Measurements from ENCODE around the gene TFAP2E. TPM values are rescaled to one million over a fixed set of nuclear protein-coding genes. Genes with fewer than 3 reads are reported as not detected.

The TFAP2E gene
- 1 to 10 TPM; 1.1 to 7.3 (median 2.0) TPM for total RNA-seq

DNA sequence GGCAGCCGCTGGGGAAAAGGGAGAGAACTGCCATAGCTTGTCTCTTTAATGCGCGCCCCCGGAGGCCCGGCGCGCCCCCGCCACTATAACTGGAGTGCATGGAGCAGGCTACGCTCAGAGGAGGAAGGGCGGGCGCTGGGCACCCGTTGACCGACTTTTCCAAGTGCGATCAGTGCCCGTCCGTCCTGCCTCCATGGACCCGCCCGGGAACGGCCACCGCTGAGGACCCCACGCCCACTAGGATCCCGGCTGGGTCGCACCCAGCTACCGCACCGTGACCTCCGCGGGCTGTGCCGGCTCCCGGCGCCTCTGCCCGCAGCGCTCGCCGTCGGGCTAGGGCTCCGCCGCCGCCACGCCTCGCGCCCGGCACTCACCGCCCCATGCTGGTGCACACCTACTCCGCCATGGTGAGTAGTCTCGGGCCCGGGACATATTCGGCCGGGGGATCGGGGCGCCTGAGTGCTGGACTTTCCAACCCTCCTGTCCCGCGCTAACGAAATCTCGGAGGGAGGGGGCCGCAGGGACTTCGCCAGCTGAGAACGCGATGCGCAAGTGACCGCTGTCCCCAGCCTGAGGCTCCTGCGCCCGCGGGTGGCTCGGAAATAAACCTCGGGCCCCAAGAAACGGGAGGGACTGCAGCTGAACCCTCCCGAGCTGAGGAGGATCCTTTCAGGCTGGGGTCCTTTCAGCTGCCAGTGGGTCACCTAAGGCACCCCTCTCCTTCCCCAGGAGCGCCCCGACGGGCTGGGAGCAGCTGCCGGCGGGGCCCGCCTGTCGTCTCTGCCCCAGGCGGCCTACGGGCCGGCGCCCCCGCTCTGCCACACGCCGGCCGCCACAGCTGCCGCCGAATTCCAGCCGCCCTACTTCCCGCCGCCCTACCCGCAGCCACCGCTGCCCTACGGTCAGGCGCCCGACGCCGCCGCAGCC, at the start of gene TFAP2E:
TSS of gene TFAP2E (plus strand) at position 117 of the 927 bp plus-strand sequence. CDS start at position 381, 264 bp downstream.
- H3K36me3 ChIP-seq = no peaks in the 10 kb centered on the region
- no peaks in the 10 kb centered on the region for H3K9me3 ChIP-seq
- H3K4me1 ChIP-seq = peaks cover 14 to 59% (median 42%) of the 10 kb centered on the region in 4 donors
- TF ChIP-seq POLR2A (IDR thresholded peaks at IDR 0.05) (peak in 2 of 4 donors; percentile 35 to 68), POLR2AphosphoS5 (IDR thresholded peaks at IDR 0.05) (peak in 1 of 2 donors; percentile 27), EP300 (IDR thresholded peaks at IDR 0.05) (no peak)
- TF ChIP-seq, protein P1, sequence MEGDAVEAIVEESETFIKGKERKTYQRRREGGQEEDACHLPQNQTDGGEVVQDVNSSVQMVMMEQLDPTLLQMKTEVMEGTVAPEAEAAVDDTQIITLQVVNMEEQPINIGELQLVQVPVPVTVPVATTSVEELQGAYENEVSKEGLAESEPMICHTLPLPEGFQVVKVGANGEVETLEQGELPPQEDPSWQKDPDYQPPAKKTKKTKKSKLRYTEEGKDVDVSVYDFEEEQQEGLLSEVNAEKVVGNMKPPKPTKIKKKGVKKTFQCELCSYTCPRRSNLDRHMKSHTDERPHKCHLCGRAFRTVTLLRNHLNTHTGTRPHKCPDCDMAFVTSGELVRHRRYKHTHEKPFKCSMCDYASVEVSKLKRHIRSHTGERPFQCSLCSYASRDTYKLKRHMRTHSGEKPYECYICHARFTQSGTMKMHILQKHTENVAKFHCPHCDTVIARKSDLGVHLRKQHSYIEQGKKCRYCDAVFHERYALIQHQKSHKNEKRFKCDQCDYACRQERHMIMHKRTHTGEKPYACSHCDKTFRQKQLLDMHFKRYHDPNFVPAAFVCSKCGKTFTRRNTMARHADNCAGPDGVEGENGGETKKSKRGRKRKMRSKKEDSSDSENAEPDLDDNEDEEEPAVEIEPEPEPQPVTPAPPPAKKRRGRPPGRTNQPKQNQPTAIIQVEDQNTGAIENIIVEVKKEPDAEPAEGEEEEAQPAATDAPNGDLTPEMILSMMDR (IDR thresholded peaks at IDR 0.05) = peak in 1 of 6 experiments; percentile 19
- H3K4me3 ChIP-seq = peak within 1 kb of the TSS; percentile 22 to 61 (median 56)
- H3K27me3 ChIP-seq = peaks cover 0 to 15% (median 4%) of the 10 kb centered on the region in 4 donors
- H3K27ac ChIP-seq = peak within 1 kb of the TSS in 1 of 4 donors; percentile 14
- 24 to 30% methylated on average over 31 to 87 of the region's 95 CpGs for WGBS, 2 donors
- ATAC-seq (ENCODE audit: low FRiP score in 2 of 2) (peak; percentile 42 to 64), DNase-seq (peak; percentile 73 to 93)

DNA sequence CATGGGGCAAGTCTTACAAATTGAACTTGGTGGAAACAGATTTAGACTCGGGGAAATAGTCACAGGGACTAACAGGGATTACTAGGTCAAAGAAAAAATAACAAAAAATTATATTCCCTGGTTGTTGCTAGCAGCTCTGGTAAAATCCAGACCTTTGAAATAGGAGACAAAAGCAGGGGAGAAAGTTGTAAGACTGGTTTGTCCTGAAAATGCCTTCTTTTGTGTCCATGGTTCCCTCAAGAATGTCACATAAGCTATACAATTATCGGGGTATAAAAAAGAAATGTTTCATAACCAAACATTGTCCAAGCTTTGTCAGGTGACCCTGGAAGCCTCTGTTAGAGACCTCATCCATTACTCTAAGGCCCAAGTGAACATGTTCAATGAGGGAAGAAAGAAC, 49.0 kb upstream of the TFAP2E start:
- no peak overlapping the region for H3K27ac ChIP-seq
- no peaks in the 10 kb centered on the region for H3K36me3 ChIP-seq
- no peaks in the 10 kb centered on the region for H3K9me3 ChIP-seq
- no peaks in the 10 kb centered on the region for H3K4me1 ChIP-seq
- ATAC-seq (ENCODE audit: low FRiP score in 2 of 2) = no peak
- no peak for TF ChIP-seq POLR2A (IDR thresholded peaks at IDR 0.05)
- TF ChIP-seq EP300 (IDR thresholded peaks at IDR 0.05) = no peak
- TF ChIP-seq POLR2AphosphoS5 (IDR thresholded peaks at IDR 0.05) = no peak
- TF ChIP-seq, protein P1 (IDR thresholded peaks at IDR 0.05) = no peak
- no peaks in the 10 kb centered on the region for H3K27me3 ChIP-seq
- DNase-seq = no peak
- WGBS, 2 donors = 67 to 77% methylated on average over 2 of the region's 2 CpGs
- no peak overlapping the region for H3K4me3 ChIP-seq

DNA sequence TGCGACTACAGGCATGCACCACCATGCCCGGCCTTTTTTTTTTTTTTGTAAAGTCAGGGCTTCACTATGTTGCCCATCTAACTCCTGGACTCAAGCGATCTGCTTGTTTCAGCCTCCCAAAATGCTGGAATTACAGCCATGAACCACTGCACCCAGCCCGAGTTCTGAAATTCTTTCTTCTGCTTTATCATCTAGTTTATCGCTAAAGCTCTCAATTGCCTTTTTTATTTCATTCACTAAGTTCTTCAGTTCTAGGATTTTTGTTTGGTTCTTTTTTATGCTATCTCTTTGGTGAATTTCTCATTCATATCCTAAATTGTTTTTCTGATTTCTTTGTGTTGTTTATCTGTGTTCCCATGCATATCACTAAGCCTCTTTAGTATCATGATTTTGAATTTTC, 42.9 kb upstream of the TFAP2E start:
- TF ChIP-seq, protein P1 (IDR thresholded peaks at IDR 0.05) = no peak
- no peak for TF ChIP-seq POLR2A (IDR thresholded peaks at IDR 0.05)
- no peak for TF ChIP-seq POLR2AphosphoS5 (IDR thresholded peaks at IDR 0.05)
- no peak for TF ChIP-seq EP300 (IDR thresholded peaks at IDR 0.05)
- DNase-seq (no peak), ATAC-seq (ENCODE audit: low FRiP score in 2 of 2) (no peak)
- peaks cover 0 to 15% (median 7%) of the 10 kb centered on the region in 4 donors for H3K36me3 ChIP-seq
- peaks cover 7 to 16% (median 12%) of the 10 kb centered on the region in 4 donors for H3K4me1 ChIP-seq
- WGBS, 2 donors = 79% methylated on average over 5 of the region's 5 CpGs
- no peaks in the 10 kb centered on the region for H3K27me3 ChIP-seq
- no peaks in the 10 kb centered on the region for H3K9me3 ChIP-seq
- H3K4me3 ChIP-seq = no peak overlapping the region
- H3K27ac ChIP-seq = no peak overlapping the region

DNA sequence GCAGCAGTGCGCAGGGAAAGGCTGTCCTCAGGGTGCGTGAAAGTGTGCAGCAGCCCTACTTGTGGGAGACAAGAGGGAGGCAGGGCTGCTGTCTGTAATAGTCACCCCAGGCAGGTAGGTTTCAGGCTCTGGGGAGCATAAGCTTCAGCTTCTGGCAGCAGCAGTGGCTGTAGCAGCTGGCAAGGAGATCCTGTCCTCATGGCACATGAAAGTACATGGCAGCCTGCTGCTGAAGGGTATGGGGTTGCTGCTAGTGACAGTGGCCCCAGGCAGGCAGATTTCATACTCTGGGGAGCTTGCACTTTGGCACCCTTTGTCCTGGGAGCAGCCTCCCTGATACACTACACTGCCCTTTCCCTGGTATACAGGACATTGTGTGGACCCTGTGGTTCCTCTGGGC, 42.2 kb upstream of the TFAP2E start:
- Histone ChIP-seq H3K4me1 (peaks cover 7 to 16% (median 12%) of the 10 kb centered on the region in 4 donors), H3K27me3 (no peaks in the 10 kb centered on the region), H3K27ac (no peak overlapping the region), H3K36me3 (peaks cover 0 to 15% (median 7%) of the 10 kb centered on the region in 4 donors), H3K9me3 (no peaks in the 10 kb centered on the region), H3K4me3 (no peak overlapping the region)
- WGBS, 2 donors = 100% methylated on average over 2 of the region's 2 CpGs
- TF ChIP-seq POLR2AphosphoS5 (IDR thresholded peaks at IDR 0.05) (no peak), POLR2A (IDR thresholded peaks at IDR 0.05) (no peak), EP300 (IDR thresholded peaks at IDR 0.05) (no peak)
- TF ChIP-seq, protein P1 (IDR thresholded peaks at IDR 0.05) = no peak
- ATAC-seq (ENCODE audit: low FRiP score in 2 of 2) = no peak
- DNase-seq = no peak

Data from upper lobe of left lung (tissue), 6 donors.